H1 (cell line): Measurements from ENCODE around the gene LRP5.

ENCODE experiments used
- ATF2 ChIP-seq: IDR thresholded peaks from 2 replicates; pipeline ENCODE4 v1.6.1; 2012; ENCODE audit warnings: low read length, inconsistent platforms
- BACH1 ChIP-seq: IDR thresholded peaks from 2 replicates; pipeline ENCODE4 v1.6.1; 2012; ENCODE audit warnings: low read length, improper control_type of control experiment
- CTCF ChIP-seq, 3 experiments: IDR thresholded peaks; 1 replicate in 2 of 3; 2 replicates in 1 of 3; pipeline versions ENCODE4 v1.5.1 to v1.6.1; 2011; ENCODE audit warnings: low read length in 3 of 3, mild to moderate bottlenecking in 3 of 3, inconsistent platforms in 2 of 3, low read depth in 1 of 3, moderate library complexity in 1 of 3; ENCODE audit not compliant: insufficient read depth in 1 of 3; ENCODE audit errors: control extremely low read depth in 1 of 3
- EP300 ChIP-seq, 2 experiments: IDR thresholded peaks; 1 replicate in 1 of 2; 2 replicates in 1 of 2; pipeline ENCODE4 v1.6.1; 2011 to 2012; ENCODE audit warnings: low read depth in 2 of 2, low read length in 2 of 2, mild to moderate bottlenecking in 2 of 2, borderline replicate concordance in 1 of 2, inconsistent platforms in 1 of 2, moderate library complexity in 1 of 2
- EZH2 ChIP-seq: fragments of 200-600 bp; sonication (generic); IDR thresholded peaks from 2 replicates; pipeline ENCODE4 v1.7.1; 2012; ENCODE audit warnings: low read depth, mild to moderate bottlenecking, moderate library complexity, low read length, inconsistent platforms; ENCODE audit not compliant: severe bottlenecking
- PHF8 ChIP-seq: fragments of 200-600 bp; sonication (generic); conservative IDR thresholded peaks from 2 replicates; pipeline ENCODE4 v1.7.1; 2012; ENCODE audit warnings: low read depth, mild to moderate bottlenecking, inconsistent platforms, low read length, moderate library complexity
- POLR2A ChIP-seq, 2 experiments: IDR thresholded peaks; 1 replicate in 1 of 2; 2 replicates in 1 of 2; pipeline ENCODE4 v1.6.1; 2011; ENCODE audit warnings: low read depth in 2 of 2, low read length in 2 of 2, mild to moderate bottlenecking in 2 of 2; ENCODE audit errors: control extremely low read depth in 1 of 2
- POLR2AphosphoS5 ChIP-seq: IDR thresholded peaks from 2 replicates; pipeline ENCODE4 v1.6.1; 2011; ENCODE audit warnings: low read depth, low read length
- RAD21 ChIP-seq, 2 experiments: IDR thresholded peaks in 1 of 2; conservative IDR thresholded peaks in 1 of 2; 2 replicates each; pipeline ENCODE4 v1.6.1; 2011; ENCODE audit warnings: low read depth in 2 of 2, low read length in 2 of 2, improper control_type of control experiment in 1 of 2, inconsistent platforms in 1 of 2, mild to moderate bottlenecking in 1 of 2, moderate library complexity in 1 of 2
- SP1 ChIP-seq: IDR thresholded peaks from 2 replicates; pipeline ENCODE4 v1.6.1; 2011; ENCODE audit warnings: low read depth, low read length

- TF ChIP-seq EZH2 (no peak), EP300 (IDR thresholded peaks at IDR 0.05; ENCODE audit: borderline replicate concordance in 1 of 2, low read depth in 2 of 2, low read length in 2 of 2) (no peak), POLR2A (IDR thresholded peaks at IDR 0.05; ENCODE audit: control extremely low read depth in 1 of 2, low read depth in 2 of 2, low read length in 2 of 2) (no peak), RAD21 (IDR thresholded peaks at IDR 0.05 in 1 of 2, conservative IDR thresholded peaks at IDR 0.05 in 1 of 2; ENCODE audit: low read depth in 2 of 2, low read length in 2 of 2) (no peak), CTCF (IDR thresholded peaks at IDR 0.05; ENCODE audit: control extremely low read depth in 1 of 3, insufficient read depth in 1 of 3, low read depth in 1 of 3, low read length in 3 of 3) (no peak), BACH1 (no peak), SP1 (no peak), PHF8 (no peak), ATF2 (no peak), POLR2AphosphoS5 (no peak)
These were observed 102.3 kb downstream of the LRP5 start for GRCh38 chr11:68414496-68415221.
